IMR-90 (cell line): Measurements from ENCODE around the gene COPS9. TPM values are rescaled to one million over a fixed set of nuclear protein-coding genes. Genes with fewer than 3 reads are reported as not detected.

Experiments used
- ATAC-seq: fragments of 200-7000 bp; cut with Tn5 transposase; 2 replicates; pipeline ENCODE4 v1.9.1; 2020; ENCODE audit warnings: low read depth, mild to moderate bottlenecking, moderate library complexity
- BruUV-seq: library from RNA; stranded (reverse); fragments of 400-500 nt; replicated peaks from 2 replicates; lab custom pipeline; 2021; lab: Mats Ljungman, UMichigan
- CTCF ChIA-PET: fragments of 300-600 bp; formaldehyde crosslinking; extraction: SDS; loops from one replicate; lab custom pipeline; 2021; ENCODE audit warnings: antibody characterized with exemption; lab: Yijun Ruan, JAX
- POLR2A ChIA-PET: fragments of 300-600 bp; sonication (Branson Sonifier 250); formaldehyde crosslinking; loops from one replicate; lab custom pipeline; 2022; ENCODE audit warnings: antibody characterized with exemption; ENCODE audit not compliant: unreplicated experiment; lab: Charles Lee
- DNase-seq: peaks from one replicate; pipeline ENCODE4 v3.0.0; 2013
- H2AFZ ChIP-seq: replicated peaks from 2 replicates; pipeline ENCODE3; 2013; ENCODE audit warnings: low read length, mild to moderate bottlenecking; ENCODE audit not compliant: poor library complexity
- H2AK5ac ChIP-seq: 2 replicates; pipeline ENCODE4 v1.6.1; 2013; ENCODE audit warnings: low read depth, low read length, inconsistent platforms
- H2AK9ac ChIP-seq: replicated peaks from 2 replicates; pipeline ENCODE3; 2013; ENCODE audit warnings: mild to moderate bottlenecking, low read depth, low read length, moderate library complexity; ENCODE audit not compliant: poor library complexity
- H2BK120ac ChIP-seq: 2 replicates; pipeline ENCODE4 v1.6.1; 2013; ENCODE audit warnings: low read depth, low read length, inconsistent platforms
- H2BK15ac ChIP-seq: 3 replicates; pipeline ENCODE4 v1.6.1; 2013; ENCODE audit warnings: low read depth, low read length, inconsistent platforms
- H2BK20ac ChIP-seq: 2 replicates; pipeline ENCODE4 v1.6.1; 2013; ENCODE audit warnings: low read depth, mild to moderate bottlenecking, inconsistent platforms, low read length, moderate library complexity
- H2BK5ac ChIP-seq: 2 replicates; pipeline ENCODE4 v1.6.1; 2013; ENCODE audit warnings: mild to moderate bottlenecking, low read depth, low read length, inconsistent platforms; ENCODE audit not compliant: poor library complexity, severe bottlenecking
- H3K14ac ChIP-seq: replicated peaks from 2 replicates; pipeline ENCODE4 v1.6.1; 2013; ENCODE audit warnings: low read depth, low read length, inconsistent platforms
- H3K18ac ChIP-seq: 2 replicates; pipeline ENCODE4 v1.6.1; 2013; ENCODE audit warnings: low read depth, low read length, control low read depth
- H3K23ac ChIP-seq: 2 replicates; pipeline ENCODE4 v1.6.1; 2013; ENCODE audit warnings: low read depth, low read length, inconsistent platforms
- H3K27ac ChIP-seq: 2 replicates; pipeline ENCODE4 v1.5.1; 2013; ENCODE audit warnings: mild to moderate bottlenecking, control low read depth, low read length; ENCODE audit not compliant: insufficient read depth
- H3K27me3 ChIP-seq: 2 replicates; pipeline ENCODE4 v1.6.1; 2013; ENCODE audit warnings: low read length; ENCODE audit not compliant: control insufficient read depth, insufficient read depth
- H3K36me3 ChIP-seq: 2 replicates; pipeline ENCODE4 v1.6.1; 2013; ENCODE audit warnings: low read length, mixed read lengths; ENCODE audit not compliant: control insufficient read depth, insufficient read depth
- H3K4ac ChIP-seq: 2 replicates; pipeline ENCODE4 v1.6.1; 2013; ENCODE audit warnings: low read depth, low read length, inconsistent platforms
- H3K4me1 ChIP-seq: 2 replicates; pipeline ENCODE4 v1.6.1; 2013; ENCODE audit warnings: low read length, mixed read lengths; ENCODE audit not compliant: control insufficient read depth, insufficient read depth
- H3K4me2 ChIP-seq: 2 replicates; pipeline ENCODE4 v1.6.1; 2013; ENCODE audit warnings: low read depth, mild to moderate bottlenecking, control low read depth, low read length, moderate library complexity
- H3K4me3 ChIP-seq: 2 replicates; pipeline ENCODE4 v1.5.1; 2013; ENCODE audit warnings: low read depth, mild to moderate bottlenecking, control low read depth, low read length, moderate library complexity; ENCODE audit not compliant: insufficient read depth
- H3K56ac ChIP-seq: 2 replicates; pipeline ENCODE4 v1.6.1; 2013; ENCODE audit warnings: low read length, inconsistent platforms; ENCODE audit not compliant: insufficient read depth; ENCODE audit errors: extremely low read depth
- H3K79me1 ChIP-seq, 2 experiments: 2 replicates each; pipeline ENCODE4 v1.6.1; 2013; ENCODE audit warnings: low read length in 2 of 2, inconsistent platforms in 1 of 2, low read depth in 1 of 2
- H3K9ac ChIP-seq: 2 replicates; pipeline ENCODE4 v1.6.1; 2013; ENCODE audit warnings: low read depth, low read length, control low read depth
- H3K9me1 ChIP-seq: 2 replicates; pipeline ENCODE4 v1.6.1; 2013; ENCODE audit warnings: low read length, inconsistent platforms; ENCODE audit not compliant: insufficient read depth
- H3K9me3 ChIP-seq: 2 replicates; pipeline ENCODE4 v1.6.1; 2013; ENCODE audit warnings: low read length; ENCODE audit not compliant: control insufficient read depth, insufficient read depth
- H4K20me1 ChIP-seq: 2 replicates; pipeline ENCODE4 v1.6.1; 2013; ENCODE audit warnings: low read length, inconsistent platforms; ENCODE audit not compliant: insufficient read depth
- H4K5ac ChIP-seq: 2 replicates; pipeline ENCODE4 v1.6.1; 2013; ENCODE audit warnings: mild to moderate bottlenecking, low read depth, low read length, control low read depth
- H4K8ac ChIP-seq, 2 experiments: 2 replicates each; pipeline ENCODE4 v1.6.1; 2013; ENCODE audit warnings: low read depth in 2 of 2, low read length in 2 of 2, control low read depth in 1 of 2, inconsistent platforms in 1 of 2
- H4K91ac ChIP-seq: 2 replicates; pipeline ENCODE4 v1.6.1; 2013; ENCODE audit warnings: low read depth, low read length, inconsistent platforms; ENCODE audit not compliant: insufficient read depth
- BHLHE40 ChIP-seq: fragments of 150-350 bp; IDR thresholded peaks from 2 replicates; pipeline ENCODE4 v1.6.1; 2016; ENCODE audit warnings: mild to moderate bottlenecking, low read depth, low read length
- CEBPB ChIP-seq: IDR thresholded peaks from 2 replicates; pipeline ENCODE4 v1.6.1; 2012; ENCODE audit warnings: low read depth, low read length, improper control_type of control experiment
- CHD1 ChIP-seq: IDR thresholded peaks from 2 replicates; pipeline ENCODE4 v1.6.1; 2012; ENCODE audit warnings: low read depth, low read length, improper control_type of control experiment
- CTCF ChIP-seq: conservative IDR thresholded peaks from 2 replicates; pipeline ENCODE4 v1.5.1; 2012; ENCODE audit warnings: mild to moderate bottlenecking, low read depth, low read length, improper control_type of control experiment
- FOS ChIP-seq: fragments of 150-350 bp; IDR thresholded peaks from 2 replicates; pipeline ENCODE4 v1.6.1; 2016; ENCODE audit warnings: low read depth, low read length
- MAFK ChIP-seq: IDR thresholded peaks from 2 replicates; pipeline ENCODE4 v1.6.1; 2012; ENCODE audit warnings: low read depth, low read length, improper control_type of control experiment
- MAZ ChIP-seq: IDR thresholded peaks from 2 replicates; pipeline ENCODE4 v1.6.1; 2012; ENCODE audit warnings: low read depth, mild to moderate bottlenecking, low read length, improper control_type of control experiment, moderate library complexity, borderline replicate concordance
- MXI1 ChIP-seq: IDR thresholded peaks from 2 replicates; pipeline ENCODE4 v1.6.1; 2012; ENCODE audit warnings: low read depth, mild to moderate bottlenecking, low read length, moderate library complexity, borderline replicate concordance
- NFE2L2 ChIP-seq: fragments of 150-350 bp; IDR thresholded peaks from 2 replicates; pipeline ENCODE4 v1.6.1; 2016; ENCODE audit warnings: low read depth, mild to moderate bottlenecking, low read length
- POLR2A ChIP-seq: IDR thresholded peaks from 2 replicates; pipeline ENCODE4 v1.6.1; 2012; ENCODE audit warnings: mild to moderate bottlenecking, low read depth, low read length
- RCOR1 ChIP-seq: IDR thresholded peaks from 2 replicates; pipeline ENCODE4 v1.6.1; 2012; ENCODE audit warnings: mild to moderate bottlenecking, low read length, improper control_type of control experiment; ENCODE audit not compliant: insufficient replicate concordance
- RFX5 ChIP-seq: IDR thresholded peaks from 2 replicates; pipeline ENCODE4 v1.8.0; 2012; ENCODE audit warnings: low read depth, mild to moderate bottlenecking, low read length, moderate library complexity
- SMC3 ChIP-seq: fragments of 150-350 bp; IDR thresholded peaks from 2 replicates; pipeline ENCODE4 v1.6.1; 2016; ENCODE audit warnings: low read depth, mild to moderate bottlenecking, antibody characterized with exemption, low read length, moderate library complexity
- USF2 ChIP-seq: fragments of 150-350 bp; IDR thresholded peaks from 2 replicates; pipeline ENCODE4 v1.6.1; 2017; ENCODE audit warnings: mild to moderate bottlenecking, antibody characterized with exemption, low read length, low read depth
- WGBS, 2 experiments: methylation state at CpG; one replicate each; pipeline versions ENCODE4 v1.1.5 to v1.1.7; 2013; ENCODE audit warnings: missing lambda C conversion rate in 2 of 2; ENCODE audit not compliant: insufficient read length in 1 of 2; ENCODE audit errors: extremely low coverage in 2 of 2; 5-methylcytosine and 5-hydroxymethylcytosine counted together
- dilution Hi-C: fragments of 300-500 bp; cut with HindIII; formaldehyde crosslinking; loops from one replicate; pipeline ENCODE4 v1.14.3; 2018; ENCODE audit warnings: low sequenced_read_pairs; ENCODE audit not compliant: unreplicated experiment
- in situ Hi-C: fragments of 300-500 bp; cut with MboI; formaldehyde crosslinking; loops from 3 replicates; pipeline ENCODE4 v1.14.3; 2019; ENCODE audit warnings: low sequenced_read_pairs, inconsistent platforms, mixed read lengths
- intact Hi-C: fragments of 100-400 bp; cut with micrococcal nuclease; formaldehyde crosslinking; loops from 2 replicates; pipeline ENCODE4 v1.10.0; 2022
- polyA plus RNA-seq, 3 experiments: library from polyadenylated mRNA; depleted of rRNA; stranded (reverse); fragments of >200 nt; gene quantifications; 2 replicates each; pipeline ENCODE4 v1.2.3, GENCODE V29; 2012; ENCODE audit warnings: low replicate concordance in 1 of 3
- total RNA-seq: library from RNA; depleted of rRNA; stranded (reverse); fragments of >200 nt; gene quantifications from 2 replicates; pipeline ENCODE4 v1.2.3, GENCODE V29; 2012

COPS9 gene
- total and polyA plus RNA-seq, 2 of the 4 experiments (the other 2 are of a cell fraction): 85.9 to 309 TPM

- no peaks in the 10 kb centered on the region for H3K36me3 ChIP-seq
- no peak overlapping the region for H2AK9ac ChIP-seq
- no peak for DNase-seq
- whole genome bisulfite sequencing, 2 experiments: 66% methylated on average over 18 of the region's 20 CpGs; no CpG with 5 or more reads in 1 of the 2 experiments
- dilution Hi-C loops (no loop called here), intact Hi-C loops (no loop called here), in situ Hi-C loops (loop anchor here (5.0 to 25.0 kb wide), 2 partner anchors 82 to 1107 kb away; no protein-coding TSS in a partner anchor)
- no peak overlapping the region for H2BK5ac ChIP-seq
- H2AFZ ChIP-seq: peak overlapping the region; percentile 58
- H3K27ac ChIP-seq: no peak overlapping the region
- POLR2A ChIA-PET: no interaction called here
- H4K20me1 ChIP-seq: peaks cover 4% of the 10 kb centered on the region; the same call in 1 of the 2 replicates
- no peaks in the 10 kb centered on the region for H3K79me1 ChIP-seq
- no peak overlapping the region for H3K4me2 ChIP-seq
- H3K4me1 ChIP-seq: no peaks in the 10 kb centered on the region
- no peak overlapping the region for H3K4me3 ChIP-seq
- no peak overlapping the region for H2BK15ac ChIP-seq
- ATAC-seq: no peak
- H3K14ac ChIP-seq: no peak overlapping the region
- H3K18ac ChIP-seq: no peak overlapping the region
- H3K27me3 ChIP-seq: peaks cover 25% of the 10 kb centered on the region
- H3K56ac ChIP-seq: no peak overlapping the region
- no peak overlapping the region for H2BK120ac ChIP-seq
- no peak overlapping the region for H3K9ac ChIP-seq
- CTCF ChIA-PET: interaction anchor here (1.3 to 4.6 kb wide), 3 partner anchors 76 to 229 kb away, joined by 3 to 40 read pairs (median 4); no protein-coding TSS in a partner anchor
- H2BK20ac ChIP-seq: no peak overlapping the region
- no peak overlapping the region for H4K8ac ChIP-seq
- no peak overlapping the region for H3K4ac ChIP-seq
- H3K9me3 ChIP-seq: no peaks in the 10 kb centered on the region
- H4K5ac ChIP-seq: no peak overlapping the region
- H3K23ac ChIP-seq: no peak overlapping the region
- H4K91ac ChIP-seq: no peak overlapping the region
- TF ChIP-seq RFX5 (no peak), CHD1 (no peak), CTCF (no peak), BHLHE40 (no peak), POLR2A (no peak), CEBPB (no peak), MAZ (no peak), RCOR1 (no peak), USF2 (no peak), FOS (no peak), MAFK (no peak), NFE2L2 (no peak), MXI1 (no peak), SMC3 (no peak)
- peaks cover 6% of the 10 kb centered on the region; the same call in 1 of the 2 replicates for H3K9me1 ChIP-seq
- no TSS peak for BruUV-seq
- no peak overlapping the region for H2AK5ac ChIP-seq
These were observed 8.7 kb upstream of the COPS9 start for GRCh38 chr2:240144649-240145261.
